ENCODE data around the gene TMEM245. TPM values are rescaled to one million over a fixed set of nuclear protein-coding genes. Genes with fewer than 3 reads are reported as not detected.

Gene TMEM245
- total RNA-seq, 1 donor from 2014 or later = 34.2 TPM

GRCh38 chr9:109083141-109083540 lies 36.6 kb downstream of the TMEM245 start:
- DNase-seq (ENCODE audit: low read depth) (no peak), FAIRE-seq (no peak)
- Histone ChIP-seq H3K4me3 (ENCODE audit: low read depth, low read length) (no peak overlapping the region), H3K36me3 (ENCODE audit: control insufficient read depth, insufficient read depth, low read length) (peaks cover 3% of the 10 kb centered on the region), H3K27me3 (ENCODE audit: control insufficient read depth, insufficient read depth, low read length) (no peaks in the 10 kb centered on the region)
- no peak for TF ChIP-seq CTCF (IDR thresholded peaks at IDR 0.05; ENCODE audit: insufficient read depth, low read length, severe bottlenecking)

GRCh38 chr9:109082091-109082620 lies 37.6 kb downstream of the TMEM245 start:
- H3K27me3 ChIP-seq (ENCODE audit: control insufficient read depth, insufficient read depth, low read length) = no peaks in the 10 kb centered on the region
- TF ChIP-seq CTCF (IDR thresholded peaks at IDR 0.05; ENCODE audit: insufficient read depth, low read length, severe bottlenecking) = no peak
- DNase-seq (ENCODE audit: low read depth) (no peak), FAIRE-seq (no peak)
- H3K36me3 ChIP-seq (ENCODE audit: control insufficient read depth, insufficient read depth, low read length) = peaks cover 1% of the 10 kb centered on the region
- H3K4me3 ChIP-seq (ENCODE audit: low read depth, low read length) = no peak overlapping the region

DNA sequence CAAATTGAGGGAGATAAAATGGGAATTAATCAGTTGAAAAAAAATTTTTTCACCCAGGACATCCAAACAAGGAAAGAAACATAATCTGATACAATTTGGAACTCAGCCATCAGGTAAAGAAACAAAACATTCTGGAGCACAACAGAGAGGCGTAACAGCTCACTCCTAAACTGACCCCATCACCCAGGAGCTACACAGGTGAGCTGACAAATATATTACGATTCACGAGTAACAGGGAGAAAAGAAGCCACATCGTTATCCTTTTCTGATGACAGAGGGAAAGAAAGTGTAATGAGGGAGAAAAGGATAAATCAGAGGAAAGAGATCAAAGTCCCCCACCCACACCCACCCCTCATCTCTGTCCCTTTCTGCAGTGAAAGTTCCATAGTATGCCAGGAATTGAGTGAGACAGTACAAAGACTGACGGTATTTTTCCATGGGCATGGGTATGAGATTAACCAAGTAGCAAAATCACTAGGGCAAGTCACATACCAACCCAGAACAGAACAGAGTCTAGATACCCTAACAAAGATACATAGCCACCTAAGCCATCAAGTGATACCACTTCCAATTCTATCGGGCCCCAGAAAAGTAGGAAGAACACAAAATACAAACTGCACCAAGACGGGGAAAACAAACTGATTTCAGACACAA lies 45.4 kb downstream of the TMEM245 start:
- Histone ChIP-seq H3K36me3 (ENCODE audit: control insufficient read depth, insufficient read depth, low read length) (peaks cover 3% of the 10 kb centered on the region), H3K27me3 (ENCODE audit: control insufficient read depth, insufficient read depth, low read length) (no peaks in the 10 kb centered on the region), H3K4me3 (ENCODE audit: low read depth, low read length) (no peak overlapping the region)
- DNase-seq (ENCODE audit: low read depth) (no peak), FAIRE-seq (no peak)
- no peak for TF ChIP-seq CTCF (IDR thresholded peaks at IDR 0.05; ENCODE audit: insufficient read depth, low read length, severe bottlenecking)

DNA sequence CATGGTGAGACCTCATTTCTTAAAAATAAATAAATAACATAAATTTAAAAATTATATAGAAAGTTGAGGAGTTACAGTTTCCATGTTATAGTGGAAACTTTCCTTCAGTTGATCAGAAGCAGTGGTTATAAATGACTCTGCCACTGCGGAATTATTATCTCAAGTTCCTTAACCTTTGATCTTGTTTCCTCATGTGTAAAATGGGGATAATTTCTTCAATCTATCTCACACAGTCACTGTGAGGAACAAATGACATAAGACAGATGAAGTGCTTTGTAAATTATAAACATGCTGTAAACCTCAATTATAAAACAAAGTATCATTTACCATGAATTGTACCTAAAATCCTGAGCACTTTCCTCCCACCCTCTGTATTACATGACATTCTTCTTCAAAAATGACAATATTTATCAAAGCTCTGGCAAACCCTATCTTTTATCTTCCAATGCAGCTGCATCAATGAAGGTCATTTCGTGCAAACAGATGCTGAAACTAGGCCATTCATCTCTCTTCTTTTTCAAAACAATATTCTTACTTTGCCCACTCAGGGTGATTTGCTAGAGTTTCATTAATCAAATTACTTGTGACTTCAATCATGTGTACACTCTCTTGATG lies 46.8 kb downstream of the TMEM245 start:
- FAIRE-seq = no peak
- peaks cover 3% of the 10 kb centered on the region for H3K36me3 ChIP-seq (ENCODE audit: control insufficient read depth, insufficient read depth, low read length)
- no peak for DNase-seq (ENCODE audit: low read depth)

GRCh38 chr9:109072133-109072692 lies 47.5 kb downstream of the TMEM245 start:
- DNase-seq (ENCODE audit: low read depth) (no peak), FAIRE-seq (no peak)
- no peaks in the 10 kb centered on the region for H3K27me3 ChIP-seq (ENCODE audit: control insufficient read depth, insufficient read depth, low read length)
- no peak overlapping the region for H3K4me3 ChIP-seq (ENCODE audit: low read depth, low read length)
- TF ChIP-seq CTCF (IDR thresholded peaks at IDR 0.05; ENCODE audit: insufficient read depth, low read length, severe bottlenecking) = no peak
- peaks cover 5% of the 10 kb centered on the region for H3K36me3 ChIP-seq (ENCODE audit: control insufficient read depth, insufficient read depth, low read length)

More for the DNA sequence above, 46.8 kb downstream of the TMEM245 start:
- Histone ChIP-seq H3K27me3 (ENCODE audit: control insufficient read depth, insufficient read depth, low read length) (no peaks in the 10 kb centered on the region), H3K4me3 (ENCODE audit: low read depth, low read length) (no peak overlapping the region)
- no peak for TF ChIP-seq CTCF (IDR thresholded peaks at IDR 0.05; ENCODE audit: insufficient read depth, low read length, severe bottlenecking)
